ENCODE data around the gene NELL2. TPM values are rescaled to one million over a fixed set of nuclear protein-coding genes. Genes with fewer than 3 reads are reported as not detected.

NELL2 gene
- total RNA-seq, 1 donor: 0.86 TPM

DNA sequence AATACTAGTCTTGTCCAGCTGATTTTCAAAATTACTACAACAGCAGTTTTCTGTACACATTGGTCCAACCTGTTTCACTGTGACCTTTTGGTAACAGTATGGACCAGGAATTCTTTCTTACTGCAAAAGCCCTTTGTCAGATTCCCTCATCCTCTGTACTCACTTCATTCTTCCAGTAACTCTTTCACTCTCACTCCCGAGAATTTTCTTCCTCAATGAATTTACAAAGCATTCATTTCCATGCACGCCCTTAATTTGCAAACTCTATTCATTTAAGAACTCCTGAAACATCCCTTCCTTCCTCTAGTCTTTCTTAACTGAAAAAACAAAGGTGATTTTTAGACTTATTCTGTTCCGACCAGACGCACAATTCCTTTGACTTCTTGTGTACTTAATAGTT, 238.2 kb downstream of the NELL2 start:
- no peak overlapping the region for H3K4me3 ChIP-seq (ENCODE audit: low read depth, low read length)
- no peak for TF ChIP-seq CTCF (IDR thresholded peaks at IDR 0.05; ENCODE audit: insufficient read depth, low read depth, low read length)
- no peak for DNase-seq (ENCODE audit: low read depth)

DNA sequence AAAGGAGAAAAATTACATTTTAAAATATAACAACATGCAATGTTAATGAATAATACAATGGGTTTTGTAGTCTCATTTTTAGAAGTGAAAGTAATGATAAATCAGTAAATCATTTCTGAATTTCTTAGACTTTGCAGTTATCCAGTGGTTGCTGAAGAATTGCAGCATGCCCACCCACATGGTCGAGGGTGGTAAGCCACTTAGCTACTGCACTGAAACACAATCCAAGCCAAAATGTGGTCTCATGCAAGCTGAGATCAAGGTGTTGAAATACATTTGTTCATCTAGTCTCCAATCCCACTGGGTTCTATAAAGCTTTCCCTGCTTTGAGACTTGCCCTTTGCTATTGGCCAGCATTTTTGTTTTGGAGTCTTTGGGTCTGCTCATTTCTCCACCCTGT, 247.9 kb downstream of the NELL2 start:
- no peak overlapping the region for H3K4me3 ChIP-seq (ENCODE audit: low read depth, low read length)
- no peak for DNase-seq (ENCODE audit: low read depth)

GRCh38 chr12:44627387-44628166, 248.5 kb downstream of the NELL2 start:
- no peak overlapping the region for H3K4me3 ChIP-seq (ENCODE audit: low read depth, low read length)
- no peak for DNase-seq (ENCODE audit: low read depth)
- no peak for TF ChIP-seq CTCF (IDR thresholded peaks at IDR 0.05; ENCODE audit: insufficient read depth, low read depth, low read length)

More for the DNA sequence above, 247.9 kb downstream of the NELL2 start:
- TF ChIP-seq CTCF (IDR thresholded peaks at IDR 0.05; ENCODE audit: insufficient read depth, low read depth, low read length): no peak

GRCh38 chr12:44626883-44627282, 249.2 kb downstream of the NELL2 start:
- H3K4me3 ChIP-seq (ENCODE audit: low read depth, low read length): no peak overlapping the region
- no peak for TF ChIP-seq CTCF (IDR thresholded peaks at IDR 0.05; ENCODE audit: insufficient read depth, low read depth, low read length)
- DNase-seq (ENCODE audit: low read depth): no peak

GRCh38 chr12:44618946-44619345, 257.2 kb downstream of the NELL2 start:
- H3K4me3 ChIP-seq (ENCODE audit: low read depth, low read length): no peak overlapping the region
- DNase-seq (ENCODE audit: low read depth): no peak
- no peak for TF ChIP-seq CTCF (IDR thresholded peaks at IDR 0.05; ENCODE audit: insufficient read depth, low read depth, low read length)

- no peak for DNase-seq (ENCODE audit: low read depth)
- TF ChIP-seq CTCF (IDR thresholded peaks at IDR 0.05; ENCODE audit: insufficient read depth, low read depth, low read length): no peak
- no peak overlapping the region for H3K4me3 ChIP-seq (ENCODE audit: low read depth, low read length)
These were observed 259.7 kb downstream of the NELL2 start for GRCh38 chr12:44616402-44616801.

GRCh38 chr12:44611538-44611937, 264.6 kb downstream of the NELL2 start:
- DNase-seq (ENCODE audit: low read depth): no peak
- no peak for TF ChIP-seq CTCF (IDR thresholded peaks at IDR 0.05; ENCODE audit: insufficient read depth, low read depth, low read length)
- H3K4me3 ChIP-seq (ENCODE audit: low read depth, low read length): no peak overlapping the region

All from fibroblast of villous mesenchyme (primary cell).